Measurements from ENCODE around the gene TCERG1L.

GRCh38 chr10:131231965-131232541, 79.5 kb downstream of the TCERG1L start:
- TF ChIP-seq POLR2A (IDR thresholded peaks at IDR 0.05), result no peak
- no peak for TF ChIP-seq CTCF (IDR thresholded peaks at IDR 0.05)
